ENCODE measurements around the gene FAM20A.
"Not testable (repeated sequence)": the region's sequence is repeated elsewhere in the genome, so short reads cannot be mapped to it uniquely, and the experiment has no call there.

Gene FAM20A

DNA sequence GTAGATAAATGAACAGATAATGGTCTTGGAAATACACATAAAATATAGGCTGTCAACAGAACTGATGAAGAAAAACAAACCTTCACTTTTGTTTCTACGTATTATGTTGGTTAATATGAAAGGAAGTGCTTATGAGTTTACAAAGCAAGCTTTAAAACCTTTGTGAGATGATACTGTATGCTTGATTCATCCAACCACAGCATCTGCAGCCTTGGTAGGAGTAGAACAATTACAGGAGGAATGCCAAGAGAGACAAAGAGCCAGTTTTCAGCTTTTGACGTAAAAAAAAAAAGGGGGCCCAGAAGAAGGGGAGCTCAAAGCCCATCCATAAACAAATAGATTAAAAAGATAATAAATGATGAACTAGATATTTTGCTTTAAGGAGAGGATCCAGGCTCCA is 13.3 kb downstream of the FAM20A start:
- DNase-seq = no peak

DNA sequence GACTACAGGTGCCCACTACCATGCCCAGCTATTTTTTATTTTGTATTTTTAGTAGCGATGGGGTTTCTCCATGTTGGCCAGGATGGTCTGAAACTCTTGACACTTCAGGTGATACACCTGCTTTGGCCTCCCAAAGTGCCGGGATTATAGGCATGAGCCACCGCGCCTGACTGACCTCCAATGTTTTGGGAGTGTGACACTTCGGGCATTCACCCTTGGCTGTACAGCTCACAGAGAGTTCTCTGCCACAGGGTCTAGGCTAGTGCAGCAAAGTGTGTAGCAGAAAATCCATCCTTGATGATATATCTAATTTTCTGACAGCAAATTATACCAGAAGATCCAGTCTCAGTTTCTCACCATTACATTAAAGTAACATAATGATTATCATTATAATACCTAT is 14.1 kb downstream of the FAM20A start:
- DNase-seq = no peak

DNA sequence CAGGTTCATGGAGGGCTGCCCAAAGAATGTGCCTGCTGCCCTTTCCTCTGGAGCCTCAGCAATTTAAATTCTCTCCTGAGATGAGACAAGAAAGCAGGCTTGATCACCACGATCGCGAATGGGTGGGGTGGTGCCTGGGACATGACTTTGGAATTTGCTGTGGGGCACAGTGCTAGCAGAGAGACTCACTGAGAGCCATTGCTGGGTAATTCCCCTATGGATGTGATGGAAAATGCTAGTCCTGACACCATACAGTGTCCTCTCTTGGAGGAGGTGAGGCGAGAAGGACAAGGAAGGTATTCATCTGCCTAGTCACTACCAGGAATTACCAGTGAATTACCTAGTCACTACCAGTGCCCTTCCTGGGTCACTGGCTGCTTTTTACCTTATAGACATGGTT is 15.5 kb downstream of the FAM20A start:
- DNase-seq = no peak

DNA sequence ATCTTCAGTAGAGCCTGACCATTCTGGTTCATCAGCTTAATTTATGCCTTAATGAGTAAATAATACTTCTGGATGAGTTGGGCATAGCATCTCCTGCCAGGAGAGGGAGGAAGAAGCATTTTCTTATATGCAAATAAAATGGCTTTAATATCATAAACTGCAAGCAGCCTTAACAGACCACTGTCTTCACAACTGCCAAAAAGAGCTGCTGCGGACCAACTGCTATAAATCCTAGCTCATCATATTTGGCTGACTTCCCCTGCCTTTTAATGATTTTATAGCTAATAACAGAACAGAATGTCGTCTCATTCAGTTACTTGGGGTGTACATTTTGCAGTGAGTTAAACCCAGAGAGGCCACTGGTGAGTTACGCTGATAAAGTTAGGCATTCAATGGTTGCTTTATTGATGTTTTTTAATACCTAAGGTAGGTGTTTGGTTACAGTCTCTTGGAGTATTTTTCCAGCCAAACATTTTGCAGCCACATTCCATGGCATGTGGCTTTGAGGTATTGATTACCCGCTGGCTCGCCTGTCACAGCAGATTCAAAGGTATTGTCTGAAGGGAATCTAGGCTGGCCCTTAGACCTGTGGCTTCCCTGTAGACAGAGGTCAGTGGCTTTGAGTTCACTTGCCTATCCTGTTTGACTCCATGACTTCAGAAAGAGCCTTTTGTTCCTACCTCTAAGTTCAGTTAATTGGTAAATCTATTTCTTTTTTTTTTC is 16.4 kb downstream of the FAM20A start:
- no peak for DNase-seq

DNA sequence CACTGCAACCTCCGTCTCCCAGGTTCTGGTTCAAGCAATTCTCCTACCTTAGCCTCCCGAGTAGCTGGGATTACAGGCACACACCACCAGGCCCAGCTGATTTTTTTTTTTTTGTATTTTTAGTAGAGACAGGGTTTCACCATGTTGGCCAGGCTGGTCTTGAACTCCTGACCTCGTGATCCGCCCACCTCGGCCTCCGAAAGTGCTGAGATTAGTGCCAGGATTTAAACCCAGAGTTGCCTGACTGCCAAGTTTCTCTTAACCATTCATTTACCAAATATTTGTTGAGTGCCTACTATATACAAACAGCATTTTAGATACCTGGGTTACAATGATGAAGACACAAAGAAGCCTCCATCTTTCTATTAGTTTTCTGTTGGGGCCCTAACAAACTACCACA is 18.3 kb downstream of the FAM20A start:
- not testable (repeated sequence) for DNase-seq

DNA sequence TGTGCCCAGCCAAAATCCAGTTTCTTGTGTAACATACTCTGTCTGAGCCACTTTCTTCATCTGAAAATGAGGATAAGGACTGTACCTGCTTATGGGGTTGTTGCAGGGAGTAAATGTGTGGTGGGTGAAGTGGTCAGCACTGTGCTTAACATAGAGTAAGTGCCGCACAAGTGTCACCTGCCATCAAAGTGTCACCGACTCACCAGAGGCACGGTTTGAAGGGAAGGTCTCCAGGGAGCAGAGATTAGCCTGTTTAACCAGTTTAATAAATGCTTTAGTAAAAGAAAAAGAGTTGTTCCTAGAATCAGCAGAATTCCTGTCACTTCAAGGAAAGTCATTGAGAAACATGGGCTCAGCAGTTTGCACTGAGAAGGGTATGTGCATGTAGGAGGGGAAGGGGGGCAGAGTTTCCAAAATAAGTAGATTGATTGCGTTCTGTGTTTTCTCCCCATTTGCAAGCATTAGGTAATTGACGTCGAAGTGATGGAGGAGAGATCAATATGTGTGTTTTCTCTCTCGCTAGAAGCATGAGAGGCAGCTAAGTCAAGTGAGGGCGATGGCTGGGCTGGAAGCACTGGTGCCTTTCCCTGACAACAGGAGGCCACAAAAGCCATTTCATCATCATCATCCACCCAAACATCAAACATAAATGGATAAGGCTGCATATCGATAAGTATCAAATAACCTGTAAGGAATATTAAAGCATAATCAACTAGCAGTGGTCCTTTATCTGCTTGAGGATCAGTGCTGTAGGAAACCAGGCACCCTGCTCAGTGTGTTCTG is 19.1 kb downstream of the FAM20A start:
- DNase-seq = no peak

DNA sequence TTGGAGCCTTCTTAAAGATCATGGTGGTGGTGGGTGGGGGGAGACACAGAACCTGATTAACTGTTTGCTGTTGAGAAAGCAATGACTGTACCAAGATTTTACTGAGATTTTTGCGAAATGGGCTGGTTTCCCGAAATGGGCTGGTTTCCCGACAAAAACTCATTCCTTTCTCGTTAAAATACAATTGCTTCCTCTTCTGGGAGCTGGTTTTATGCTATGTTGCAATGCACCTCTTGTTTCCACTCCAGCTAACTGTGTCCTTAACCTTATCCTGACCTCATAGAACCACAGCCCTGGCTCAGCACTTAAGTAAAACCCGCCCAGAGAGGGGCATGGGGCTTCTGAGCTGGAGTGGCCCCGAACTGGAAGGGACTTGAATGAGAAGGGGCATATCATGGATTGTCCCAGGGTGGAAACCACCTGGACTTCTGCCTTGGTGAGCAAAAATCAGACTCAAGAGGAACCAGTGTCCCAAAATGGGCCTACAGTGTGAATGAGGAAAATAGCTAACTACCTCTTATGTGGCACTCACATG is 20.9 kb downstream of the FAM20A start:
- DNase-seq = no peak

DNA sequence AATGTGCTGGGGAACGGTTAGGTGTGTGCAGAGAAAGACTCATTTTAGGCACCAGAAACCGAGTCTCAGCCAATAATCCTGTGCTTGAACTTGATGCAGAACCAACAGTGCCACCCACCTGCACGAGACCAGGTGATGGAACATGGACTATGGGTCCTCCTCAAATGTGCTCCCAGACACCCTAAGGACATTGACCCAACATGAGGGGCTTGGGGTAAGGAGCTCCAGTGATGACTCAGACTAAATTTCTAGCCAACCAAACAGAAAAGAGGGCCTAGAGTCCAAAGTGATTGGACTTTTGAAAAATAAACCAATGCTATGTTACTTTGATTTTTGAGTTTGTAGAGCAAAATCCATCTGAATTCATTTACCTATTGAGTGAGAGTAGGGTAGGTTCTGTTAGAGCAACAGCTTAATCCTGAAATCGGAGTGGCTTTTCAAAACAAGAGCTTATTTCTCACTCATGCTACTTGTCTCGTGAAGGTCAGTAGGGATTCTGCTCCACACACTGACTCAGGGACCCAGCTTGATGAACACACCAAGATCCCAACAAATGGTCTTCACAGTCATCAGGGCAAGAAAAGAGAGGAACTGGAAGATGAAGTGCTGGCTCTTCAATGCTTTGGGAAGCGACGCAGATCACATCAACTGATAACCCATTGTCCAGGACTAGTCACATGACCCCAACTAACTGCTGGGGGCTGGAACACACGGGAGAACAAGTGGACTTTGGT is 21.8 kb downstream of the FAM20A start:
- no peak for DNase-seq

DNA sequence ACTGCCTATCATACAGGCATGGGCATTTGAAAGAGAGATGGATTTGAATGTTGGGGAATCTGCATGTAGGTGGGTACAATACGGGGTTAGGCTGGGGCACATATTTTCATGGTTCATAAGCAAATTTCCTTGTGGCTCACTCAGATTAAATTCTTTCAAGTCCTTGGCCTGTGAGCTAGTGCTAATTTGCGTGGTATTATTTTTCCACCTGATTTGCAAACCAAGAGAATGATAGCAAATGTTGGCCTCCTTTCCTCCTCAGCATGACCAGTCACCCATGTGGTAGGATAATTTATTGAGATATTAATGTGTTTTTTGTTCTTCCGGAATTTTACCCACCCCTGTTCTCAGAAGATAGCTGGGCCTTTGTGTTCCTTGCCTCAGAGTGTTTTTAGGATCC is 22.9 kb downstream of the FAM20A start:
- no peak for DNase-seq

DNA sequence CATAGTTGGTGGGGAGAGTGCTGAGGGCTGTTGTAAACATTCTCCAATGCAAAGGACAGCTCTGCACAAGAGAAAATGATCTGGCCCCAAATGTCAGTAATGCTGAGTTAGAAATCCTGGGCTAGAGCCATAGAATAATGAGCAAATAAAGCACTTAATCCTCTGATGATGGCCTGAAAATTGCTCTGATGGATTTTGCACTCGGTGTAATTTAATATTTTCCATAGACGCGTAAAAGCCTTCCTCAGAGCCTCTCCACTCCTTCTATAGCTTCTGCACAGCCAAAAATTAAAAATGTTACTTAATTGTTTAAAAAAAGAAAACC is 23.7 kb downstream of the FAM20A start:
- no peak for DNase-seq

DNA sequence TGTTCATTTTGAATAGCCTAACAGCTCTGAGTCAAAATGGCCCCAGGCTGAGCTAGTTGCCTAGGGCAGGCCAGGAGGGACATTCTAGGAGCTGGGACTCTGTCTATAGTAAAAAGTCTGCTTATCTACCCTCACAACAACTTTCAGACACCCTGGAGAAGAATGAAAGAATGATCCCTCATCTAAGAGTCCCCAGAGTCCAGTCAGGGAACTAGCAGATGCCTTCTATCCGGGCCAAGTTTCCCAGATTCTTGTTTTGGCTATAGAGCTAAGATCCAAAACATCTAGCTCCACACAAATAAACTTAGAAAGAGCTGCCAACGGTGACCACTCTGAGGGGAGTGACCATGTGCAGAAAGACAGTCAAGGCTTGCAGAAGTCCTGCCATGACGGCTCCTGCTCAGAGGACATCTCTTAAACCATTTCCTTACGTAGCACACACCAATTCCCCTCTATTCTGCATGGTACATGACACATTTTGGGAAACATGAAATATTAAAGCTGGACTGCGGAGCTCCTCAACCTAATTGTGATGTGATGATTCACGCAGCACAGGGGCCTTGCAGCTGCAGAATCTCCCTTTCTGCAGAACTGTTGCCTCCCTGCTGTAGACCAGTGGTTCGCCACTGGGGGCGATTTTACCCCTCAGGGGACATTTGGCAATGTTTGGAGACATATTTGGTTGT is 24.2 kb downstream of the FAM20A start:
- no peak for DNase-seq

DNA sequence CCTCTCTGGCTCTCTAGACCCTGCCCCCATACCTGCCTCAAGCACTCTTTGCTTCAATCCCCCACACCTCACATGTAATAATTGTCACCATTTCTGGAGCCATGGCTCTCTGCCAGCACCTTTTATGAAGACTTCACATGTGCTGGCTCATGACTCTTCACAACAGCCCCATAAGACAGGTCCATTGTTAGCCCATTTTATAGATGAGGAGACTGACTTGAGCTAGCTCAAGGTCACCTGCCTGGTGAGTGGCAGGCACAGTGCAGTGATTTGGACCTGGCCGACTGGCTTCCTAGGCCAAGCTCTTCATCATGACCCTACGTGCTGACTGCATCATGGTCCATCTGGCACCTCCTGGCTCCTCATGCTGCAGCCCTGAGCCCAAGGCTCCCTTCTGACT is 25.0 kb downstream of the FAM20A start:
- no peak for DNase-seq

DNA sequence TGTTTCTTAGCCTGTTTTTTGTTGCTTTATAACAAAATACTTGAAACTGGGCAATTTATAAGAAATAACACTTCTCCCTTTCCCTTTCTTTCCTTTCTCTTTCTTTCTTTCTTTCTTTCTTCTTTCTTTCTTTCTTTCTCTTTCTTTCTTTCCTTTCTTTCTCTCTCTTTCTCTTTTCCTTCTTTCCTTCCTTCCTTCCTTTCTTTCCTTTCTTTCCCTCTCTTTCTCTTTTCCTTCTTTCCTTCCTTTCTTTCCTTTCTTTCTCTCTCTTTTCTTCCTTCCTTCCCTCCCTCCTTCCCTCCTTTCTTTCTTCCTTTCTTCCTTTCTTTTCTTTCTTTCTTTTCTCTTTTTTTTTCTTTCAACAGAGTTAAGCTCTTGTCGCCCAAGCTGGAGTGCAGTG is 27.8 kb downstream of the FAM20A start:
- no peak for DNase-seq

DNA sequence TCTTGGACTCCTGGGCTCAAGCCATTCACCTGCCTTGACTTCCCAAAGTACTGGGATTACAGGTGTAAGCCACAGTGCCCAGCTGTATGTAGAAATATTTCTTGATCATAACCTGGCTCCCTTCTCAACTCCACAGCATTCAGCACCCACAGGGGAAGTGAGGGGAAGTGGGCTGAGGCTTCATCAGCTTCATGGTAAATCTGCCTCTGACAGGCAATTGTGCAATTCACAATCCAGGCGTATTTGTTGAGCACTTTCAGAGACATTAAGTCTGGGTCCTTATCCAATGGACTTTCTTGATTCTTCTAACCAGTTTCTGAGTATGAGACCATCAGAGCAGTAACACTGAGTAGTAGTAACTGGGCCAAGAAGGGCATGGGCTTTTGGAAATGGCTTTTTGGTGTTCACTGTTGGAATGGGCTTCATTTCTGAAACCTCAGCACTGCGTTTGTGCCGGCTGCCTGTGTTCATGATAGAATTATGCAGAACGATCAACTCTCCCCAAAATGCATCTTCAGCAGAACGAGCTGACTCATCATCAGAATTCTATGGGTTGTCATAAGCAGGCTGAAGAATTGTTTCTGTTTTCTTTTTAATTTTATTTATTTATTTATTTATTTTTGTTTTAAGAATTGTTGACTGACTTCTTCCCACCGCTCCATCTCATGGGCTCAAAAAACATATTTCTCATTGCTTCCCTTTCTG is 28.9 kb downstream of the FAM20A start:
- DNase-seq = no peak

DNA sequence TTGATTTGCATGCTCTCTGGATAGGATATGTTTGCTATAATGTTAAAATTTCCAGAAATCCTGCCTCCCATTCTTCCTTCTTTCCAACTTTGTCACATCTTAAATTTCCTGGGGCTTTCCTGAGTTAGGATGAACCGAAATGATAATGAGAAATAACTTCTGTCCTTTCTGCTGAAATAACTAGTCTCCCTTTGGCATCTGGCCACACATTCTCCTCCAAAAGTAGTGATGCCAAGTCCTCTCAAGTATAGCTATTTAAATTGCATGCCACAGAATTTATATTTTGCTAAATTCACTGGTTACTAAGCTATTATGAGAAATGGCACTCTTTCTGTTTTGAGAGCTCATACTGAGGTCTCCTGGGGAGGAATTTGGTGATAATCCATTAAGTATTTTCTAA is 30.6 kb downstream of the FAM20A start:
- DNase-seq = no peak

DNA sequence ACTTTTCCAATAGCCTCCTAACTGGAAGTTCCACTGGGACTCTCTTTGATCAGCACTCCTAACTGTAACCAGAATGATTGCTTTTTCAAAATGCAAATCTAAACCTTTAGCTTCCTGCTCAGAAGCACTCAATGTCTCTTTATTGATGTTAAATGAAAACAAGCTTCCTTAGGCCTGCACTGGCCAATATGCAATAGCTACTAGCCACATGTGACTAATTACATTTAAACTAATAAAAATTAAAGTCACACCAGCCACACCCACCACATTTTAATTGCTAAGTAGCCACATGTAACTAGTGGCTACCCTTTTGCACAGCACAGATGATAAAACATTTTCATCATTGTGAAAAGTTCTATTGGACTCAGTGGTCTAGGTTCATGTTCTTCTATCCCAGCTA is 31.8 kb downstream of the FAM20A start:
- DNase-seq = no peak

DNA sequence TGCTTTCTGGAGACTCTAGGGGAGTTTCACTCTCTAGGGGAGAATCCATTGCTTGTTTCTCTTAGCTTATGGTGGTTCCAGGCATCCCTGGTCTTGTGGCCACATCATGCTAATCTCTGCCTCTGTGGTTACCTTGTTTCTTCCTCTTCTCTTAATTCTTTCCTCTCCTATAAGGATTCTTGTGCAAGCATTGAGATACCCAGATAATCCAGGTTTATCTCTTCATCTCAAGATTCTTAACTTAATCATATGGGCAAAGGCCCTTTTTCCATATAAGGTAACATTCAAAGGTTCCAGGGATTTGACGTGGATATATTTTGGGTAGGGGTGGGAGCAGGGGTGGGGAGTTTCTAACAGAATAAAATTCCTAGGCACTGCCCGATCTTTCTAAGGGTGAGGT is 32.6 kb downstream of the FAM20A start:
- DNase-seq = no peak

DNA sequence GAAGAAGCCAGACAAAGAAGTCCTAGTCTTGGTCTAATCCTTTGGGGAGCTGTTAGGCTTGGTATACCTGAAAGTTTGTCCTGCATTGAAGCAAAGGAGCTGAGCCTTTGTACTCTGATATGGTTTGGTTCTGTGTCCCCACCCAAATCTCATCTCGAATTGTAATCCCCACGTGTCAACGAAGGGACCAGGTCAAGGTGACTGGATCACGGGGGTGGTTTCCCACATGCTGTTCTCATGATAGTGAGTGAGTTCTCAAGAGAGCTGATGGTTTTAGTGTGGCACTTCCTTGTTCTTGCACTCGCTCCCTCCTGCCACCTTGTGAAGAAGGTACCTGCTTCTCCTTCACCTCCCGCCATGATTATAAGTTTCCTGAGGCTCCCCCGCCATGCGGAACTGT is 33.6 kb downstream of the FAM20A start:
- DNase-seq = no peak

DNA sequence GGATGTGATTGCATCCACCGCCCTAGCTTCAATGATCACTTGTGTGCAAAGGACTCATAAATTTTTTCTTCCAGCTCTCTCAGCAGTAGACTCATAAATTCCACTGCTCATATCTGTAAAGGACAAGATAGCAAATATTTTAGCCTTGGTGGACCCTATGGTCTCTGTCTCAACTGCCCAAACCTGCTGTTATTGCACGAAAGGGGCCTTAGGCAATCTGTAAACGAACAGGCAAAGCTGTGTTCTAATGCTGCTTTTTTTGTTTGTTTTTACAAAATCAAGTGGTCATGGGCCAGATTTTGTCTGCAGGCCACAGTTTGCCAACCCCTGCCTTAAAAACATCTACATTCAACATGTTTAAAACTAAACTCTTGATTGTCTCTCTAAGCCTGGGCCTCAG is 34.1 kb downstream of the FAM20A start:
- no peak for DNase-seq

DNA sequence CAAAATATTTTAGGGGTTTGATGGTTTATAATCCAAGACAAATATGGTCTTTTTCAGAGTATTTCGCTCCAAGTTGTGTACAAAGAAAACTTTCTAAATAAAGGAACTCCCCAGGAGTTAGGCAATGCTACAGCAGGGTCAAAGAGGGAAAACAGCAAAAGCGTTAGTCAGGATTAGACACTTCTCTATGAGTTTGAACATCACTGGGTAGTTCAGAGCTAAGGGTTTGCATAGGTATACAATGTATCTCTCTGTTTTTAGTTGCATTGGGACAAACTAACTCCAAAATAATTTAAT is 34.8 kb downstream of the FAM20A start:
- DNase-seq = no peak

DNA sequence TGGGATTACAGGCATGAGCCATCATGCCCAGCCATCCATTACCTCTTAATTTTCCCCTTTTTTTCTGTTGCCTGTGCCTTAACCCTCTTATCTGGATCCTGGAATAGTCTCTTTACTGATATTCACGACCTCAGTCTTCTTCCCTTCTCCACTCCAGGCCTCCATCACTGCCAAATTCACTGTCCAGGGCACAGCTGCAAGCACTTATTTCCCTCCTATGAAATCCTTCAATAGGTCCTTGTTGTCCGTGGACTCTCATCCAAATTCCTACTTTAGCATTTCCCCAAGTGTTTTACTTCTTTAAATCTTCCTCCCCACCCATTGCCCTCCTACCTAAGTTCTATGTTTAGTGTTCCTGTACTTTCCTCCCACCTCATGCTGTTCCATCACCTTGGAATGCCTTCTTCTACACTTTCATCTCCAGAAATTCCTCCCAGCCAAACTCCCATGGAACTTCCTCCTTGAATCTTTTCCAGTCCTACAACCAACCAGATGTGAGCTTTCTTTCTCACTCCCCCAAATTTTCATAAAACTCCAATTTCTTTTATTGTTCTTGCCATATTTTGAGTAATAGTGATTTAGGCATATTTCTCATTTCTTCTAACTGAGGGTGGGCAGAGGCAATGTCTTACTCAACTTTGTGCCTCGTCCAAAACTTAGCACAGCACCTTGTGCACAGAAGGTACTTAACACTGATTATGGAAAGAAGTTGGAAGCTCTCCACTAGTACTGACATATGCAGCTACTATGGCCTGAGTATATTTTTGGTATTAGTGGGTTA is 35.3 kb downstream of the FAM20A start:
- no peak for DNase-seq

Data from NCI-H524 treated with DMSO at 0.1 percent for 48 hours (cell line).